GM21423 (cell line): ENCODE results near the gene ARHGAP22.

ENCODE experiments used
- ATAC-seq: cut with Tn5 transposase; IDR thresholded peaks from one replicate; pipeline ENCODE4 v1.9.1; 2021; ENCODE audit warnings: mild to moderate bottlenecking, moderate library complexity; ENCODE audit not compliant: unreplicated experiment

The ARHGAP22 gene

DNA sequence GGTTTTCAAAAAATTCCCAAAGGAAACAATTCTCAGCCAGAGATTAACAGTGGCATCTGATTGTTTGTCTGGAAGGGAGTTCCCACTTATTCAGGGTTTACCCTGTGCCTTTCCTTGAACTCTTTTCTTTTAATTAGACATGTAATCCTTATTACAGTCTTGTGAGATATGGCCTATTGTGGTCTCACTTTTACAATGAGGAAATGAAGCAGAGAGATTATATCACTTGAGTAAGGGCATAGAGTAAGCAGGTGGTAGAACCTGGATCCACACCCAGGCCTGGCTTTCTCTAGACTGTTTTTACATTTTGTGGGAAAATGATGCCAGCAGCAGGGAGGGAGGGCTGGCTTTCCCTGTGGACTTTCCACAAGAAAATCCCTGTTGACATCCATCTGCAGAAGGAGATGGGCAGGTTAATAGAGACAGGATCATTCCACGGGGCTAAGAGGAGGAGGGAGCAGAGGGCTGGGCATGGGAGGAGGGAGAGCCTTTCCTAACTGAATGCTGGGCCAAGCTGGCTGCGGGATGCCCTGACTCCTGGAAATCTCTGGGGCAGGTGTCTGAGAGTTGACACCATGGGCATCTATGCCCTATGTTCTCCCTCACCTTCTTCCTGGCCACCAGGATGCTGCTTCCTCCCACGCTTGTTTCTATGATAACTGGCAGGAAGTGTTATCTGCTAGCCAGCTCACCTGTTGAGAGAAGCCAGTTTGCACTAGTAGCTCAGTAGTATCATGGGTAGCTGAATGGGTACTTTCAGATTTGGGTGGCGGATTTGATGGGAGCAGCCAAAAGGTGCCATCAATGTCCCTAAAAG, 28.7 kb upstream of the ARHGAP22 start:
- peak; percentile 35 for ATAC-seq

DNA sequence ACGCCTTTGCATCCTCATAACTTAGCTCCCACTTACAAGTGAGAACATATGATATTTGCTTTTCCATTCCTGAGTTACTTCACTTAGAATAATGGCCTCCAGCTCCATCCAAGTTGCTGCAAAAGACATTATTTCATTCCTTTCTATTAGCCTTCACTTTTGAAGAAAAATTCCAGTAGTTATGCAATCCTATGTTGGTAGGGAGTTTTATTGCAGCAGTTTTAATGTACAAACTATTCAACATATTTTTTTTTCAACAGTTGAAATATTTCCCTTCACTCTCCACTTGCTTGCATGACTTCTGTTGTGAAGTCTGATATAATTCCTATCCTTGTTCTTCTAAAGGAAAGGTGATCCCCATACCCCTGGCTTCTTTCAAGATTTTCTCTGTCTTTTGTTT, 27.3 kb upstream of the ARHGAP22 start:
- ATAC-seq, result no peak

GRCh38 chr10:48627984-48628609, 23.2 kb upstream of the ARHGAP22 start:
- no peak for ATAC-seq

DNA sequence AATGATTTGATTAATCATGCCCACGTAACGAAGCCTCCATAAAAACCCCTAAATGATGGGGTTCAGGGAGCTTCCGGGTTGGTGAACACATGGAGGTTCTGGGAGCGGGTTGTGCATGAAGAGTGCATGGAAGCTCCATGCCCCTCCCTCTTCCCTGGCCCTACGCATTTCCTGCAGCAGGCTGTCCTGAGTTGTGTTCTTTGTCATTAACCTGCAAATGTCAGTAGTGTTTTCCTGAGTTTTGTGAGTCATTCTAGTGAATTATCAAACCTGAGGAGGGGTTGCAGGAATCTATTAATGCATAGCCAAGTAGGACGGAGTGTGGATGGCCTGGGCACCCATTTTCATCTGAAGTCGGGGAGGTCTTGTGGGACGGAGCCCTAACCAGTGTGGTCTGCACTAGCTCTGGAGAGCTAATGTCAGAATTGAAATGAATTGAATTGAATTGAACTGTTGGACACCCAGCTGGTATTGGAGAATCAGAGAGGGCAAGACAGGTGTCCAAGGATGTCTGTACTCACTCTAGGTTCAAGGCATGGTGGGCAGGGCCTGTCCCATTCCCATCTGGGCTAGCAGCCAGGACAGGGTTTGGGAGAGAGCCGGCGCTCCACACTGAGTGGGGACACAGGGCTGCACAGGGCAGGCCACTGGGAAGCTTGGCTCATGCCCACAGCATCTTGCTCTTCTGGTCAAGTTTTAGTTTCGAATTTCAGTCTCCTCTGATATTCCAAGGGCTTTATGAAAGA, 22.3 kb upstream of the ARHGAP22 start:
- ATAC-seq, result no peak

- ATAC-seq, result no peak
These were observed 21.6 kb upstream of the ARHGAP22 start for GRCh38 chr10:48626447-48626846.

GRCh38 chr10:48625826-48626134, 20.9 kb upstream of the ARHGAP22 start:
- ATAC-seq, result no peak

GRCh38 chr10:48623607-48624132, 18.8 kb upstream of the ARHGAP22 start:
- ATAC-seq, result no peak

DNA sequence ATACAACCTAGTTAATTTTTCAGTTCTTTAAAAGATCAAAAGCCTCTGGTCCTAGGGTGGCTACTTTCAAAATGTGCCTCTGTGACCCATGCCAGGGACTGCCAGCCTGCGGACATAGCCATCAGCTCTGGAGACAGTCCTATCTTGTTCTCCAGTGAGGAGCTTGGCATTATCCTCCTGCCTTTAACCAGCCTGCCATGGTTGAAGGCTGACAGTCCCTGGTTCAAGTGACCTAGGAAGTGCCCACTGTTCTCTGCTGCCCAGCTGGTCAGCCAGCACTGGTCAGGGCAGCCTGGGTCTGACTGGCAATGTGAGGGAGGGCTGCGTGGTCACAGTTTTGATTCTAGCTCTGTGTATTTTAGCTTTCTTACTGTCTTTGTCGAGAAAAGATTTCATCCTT, 18.1 kb upstream of the ARHGAP22 start:
- ATAC-seq, result no peak

- ATAC-seq, result no peak
These were observed 15.8 kb upstream of the ARHGAP22 start for GRCh38 chr10:48620719-48621118.

DNA sequence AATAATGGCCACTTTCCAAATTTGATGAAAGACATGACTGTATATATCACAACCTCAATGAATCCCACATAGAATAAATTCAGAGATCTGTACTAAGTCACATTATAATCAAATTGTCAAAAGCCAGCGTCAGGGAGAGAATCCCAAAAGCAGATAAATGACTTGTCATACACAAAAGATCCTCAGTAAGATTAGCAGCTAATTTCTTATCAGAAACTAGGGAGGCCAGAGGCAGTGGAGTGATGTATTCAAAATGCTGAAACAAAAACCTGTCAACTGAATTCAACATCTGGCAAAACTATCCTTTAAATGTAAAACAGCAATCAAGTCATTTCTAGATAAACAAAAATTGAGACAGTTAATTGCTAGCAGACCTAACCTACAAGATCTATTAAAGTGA, 11.6 kb upstream of the ARHGAP22 start:
- no peak for ATAC-seq

DNA sequence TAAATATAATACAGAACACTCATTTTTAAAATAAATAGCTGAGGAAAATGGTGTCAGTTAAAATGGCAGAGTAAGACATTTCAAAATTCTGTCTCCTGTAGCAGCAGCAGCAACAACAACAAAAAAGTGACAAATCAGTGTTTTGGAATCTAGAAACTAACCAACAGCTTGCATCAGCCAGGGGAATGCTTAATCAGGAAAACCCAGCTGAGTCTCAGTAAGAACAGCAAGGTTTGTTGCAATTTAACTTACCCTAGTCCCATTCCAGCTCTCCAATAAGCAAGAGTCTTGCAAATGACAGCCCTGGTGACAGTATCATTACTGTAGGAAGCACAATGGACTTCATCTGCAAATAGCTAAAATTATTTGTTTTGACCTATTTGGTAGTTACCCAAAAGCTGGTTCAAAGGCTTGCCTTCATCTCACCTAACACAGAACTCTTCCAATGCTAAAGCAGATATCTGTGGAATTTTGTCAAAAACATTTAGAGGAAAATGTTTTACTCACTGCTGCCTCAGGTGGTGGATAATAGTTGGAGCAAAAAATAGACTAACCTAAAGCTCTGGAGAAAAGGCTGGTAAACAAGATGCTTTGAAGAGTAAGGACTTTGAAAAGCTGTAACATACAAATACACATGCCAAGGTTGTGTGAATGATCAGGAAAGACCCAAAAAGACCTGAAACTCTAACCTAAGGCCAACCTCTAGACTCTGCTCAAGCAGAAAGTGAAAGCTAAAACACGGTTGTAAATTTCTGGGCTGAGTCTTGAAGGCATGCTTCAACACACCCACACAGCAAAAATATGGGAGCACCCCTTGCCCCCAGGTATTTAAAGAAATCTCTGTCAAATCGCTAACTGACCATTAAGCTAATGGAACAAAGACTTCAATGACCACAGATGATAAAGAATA, 9.9 kb upstream of the ARHGAP22 start:
- peak; percentile 73 for ATAC-seq

GRCh38 chr10:48613016-48613415, 8.1 kb upstream of the ARHGAP22 start:
- no peak for ATAC-seq

- ATAC-seq, result no peak
These were observed 7.5 kb upstream of the ARHGAP22 start for GRCh38 chr10:48612236-48612943.

DNA sequence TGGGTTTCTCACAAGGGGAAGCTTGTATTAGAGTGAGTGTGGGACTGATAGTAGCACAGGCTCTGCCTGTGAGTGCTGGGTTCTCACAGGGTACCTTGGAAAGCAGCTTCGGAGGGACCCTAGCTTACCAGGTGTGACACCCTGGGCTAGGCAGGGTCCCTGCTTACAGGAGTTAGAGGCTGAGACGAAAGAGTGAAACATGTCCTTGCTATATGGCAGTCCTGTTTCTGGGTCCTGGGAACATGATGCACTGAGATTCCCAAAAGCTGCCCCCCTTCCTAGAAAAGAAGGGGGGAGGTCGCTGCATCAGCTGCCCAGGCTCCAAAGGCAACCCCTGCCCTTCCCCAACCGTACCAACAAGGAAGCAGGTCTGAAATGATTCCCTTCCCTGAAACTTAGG, 6.3 kb upstream of the ARHGAP22 start:
- no peak for ATAC-seq

- no peak for ATAC-seq
These were observed 5.8 kb upstream of the ARHGAP22 start for GRCh38 chr10:48610585-48611093.

DNA sequence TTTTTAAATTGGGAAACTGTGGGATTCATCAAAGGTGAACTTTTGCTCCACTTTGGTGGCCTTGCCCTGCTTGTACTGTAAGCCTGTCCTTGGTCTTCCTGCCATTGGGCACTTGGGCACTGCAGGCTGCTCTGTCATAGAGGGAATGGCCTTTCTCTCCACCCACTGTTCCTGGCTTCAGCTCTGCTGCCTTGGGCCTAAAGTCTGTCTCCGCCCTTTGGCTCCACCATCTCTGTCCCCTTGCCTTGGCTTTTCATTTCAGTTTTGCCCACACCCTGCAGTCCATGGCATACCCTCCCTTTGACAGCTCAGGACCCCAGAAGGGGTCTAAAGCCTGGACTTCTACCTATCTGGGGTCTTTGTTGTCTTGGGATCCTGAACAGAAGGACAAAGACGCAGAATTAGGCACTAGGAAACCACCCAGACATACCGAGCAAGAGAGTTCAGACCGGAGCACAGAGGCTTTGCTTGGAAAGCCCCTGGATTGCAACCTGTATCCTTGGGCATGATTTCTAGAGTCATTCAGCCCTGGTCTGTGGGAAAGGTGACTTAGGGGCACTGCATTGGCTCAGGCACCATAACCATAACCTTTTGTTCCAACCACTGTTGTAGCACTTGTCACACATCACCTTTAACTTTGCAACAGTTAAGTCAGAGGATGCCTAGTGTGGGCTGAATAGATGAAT, 5.2 kb upstream of the ARHGAP22 start:
- no peak for ATAC-seq

GRCh38 chr10:48609441-48609840, 4.6 kb upstream of the ARHGAP22 start:
- no peak for ATAC-seq

GRCh38 chr10:48608976-48609375, 4.1 kb upstream of the ARHGAP22 start:
- no peak for ATAC-seq

DNA sequence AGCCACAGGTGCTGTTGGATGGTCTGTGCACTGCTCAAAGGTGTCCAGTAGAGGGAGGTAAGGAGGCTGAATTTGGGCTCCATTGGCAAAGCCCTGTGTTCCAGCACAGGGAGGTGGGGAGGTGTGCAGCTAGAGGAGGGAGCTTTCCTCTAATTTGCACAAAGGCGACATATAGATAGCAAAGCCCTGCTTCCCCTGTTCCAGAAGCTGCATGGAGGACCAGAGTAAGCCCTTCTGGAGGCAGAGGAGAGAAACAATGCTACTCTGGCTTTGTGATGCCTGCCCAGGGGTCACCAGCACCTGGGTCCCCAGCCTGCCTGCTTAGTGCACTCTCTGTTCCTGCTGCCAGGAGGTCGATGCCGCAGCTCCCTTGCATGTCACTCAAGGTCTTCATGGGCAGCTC, 3.4 kb upstream of the ARHGAP22 start:
- ATAC-seq, result peak; percentile 42
